Stimulated activated naive CD8-positive, alpha-beta T cell treated with anti-CD3 and anti-CD28 coated beads, Interleukin-15, Interleukin-2, amounts not matched to agents 100 ng/mL and 50 ng/mL, for 24 hours (primary cell): ENCODE data around the gene SNAI3.

Experiments
- H3K27ac Mint-ChIP-seq: one replicate; pipeline ENCODE4 v1.8.0; 2021; ENCODE audit warnings: mild to moderate bottlenecking, mixed read lengths
- H3K27me3 Mint-ChIP-seq: one replicate; pipeline ENCODE4 v1.8.0; 2021; ENCODE audit warnings: mixed read lengths
- H3K36me3 Mint-ChIP-seq: one replicate; pipeline ENCODE4 v1.8.0; 2021; ENCODE audit warnings: low read depth, mixed read lengths
- H3K4me1 Mint-ChIP-seq: one replicate; pipeline ENCODE4 v1.8.0; 2021; ENCODE audit warnings: low read depth, mixed read lengths
- H3K4me3 Mint-ChIP-seq: one replicate; pipeline ENCODE4 v1.8.0; 2021; ENCODE audit warnings: mild to moderate bottlenecking, mixed read lengths
- H3K9me3 Mint-ChIP-seq: one replicate; pipeline ENCODE4 v1.8.0; 2021; ENCODE audit warnings: mixed read lengths

Gene SNAI3

DNA sequence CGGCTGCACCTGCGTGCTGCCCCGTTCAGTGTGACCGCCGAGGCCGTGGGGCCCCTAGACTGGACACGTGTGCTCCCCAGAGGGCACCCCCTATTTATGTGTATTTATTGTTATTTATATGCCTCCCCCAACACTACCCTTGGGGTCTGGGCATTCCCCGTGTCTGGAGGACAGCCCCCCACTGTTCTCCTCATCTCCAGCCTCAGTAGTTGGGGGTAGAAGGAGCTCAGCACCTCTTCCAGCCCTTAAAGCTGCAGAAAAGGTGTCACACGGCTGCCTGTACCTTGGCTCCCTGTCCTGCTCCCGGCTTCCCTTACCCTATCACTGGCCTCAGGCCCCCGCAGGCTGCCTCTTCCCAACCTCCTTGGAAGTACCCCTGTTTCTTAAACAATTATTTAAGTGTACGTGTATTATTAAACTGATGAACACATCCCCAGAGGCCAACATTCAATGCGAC is 46.2 kb downstream of the SNAI3 start:
- Mint-ChIP-seq H3K4me3 (no peak overlapping the region), H3K27me3 (peaks cover 8% of the 10 kb centered on the region), H3K27ac (no peak overlapping the region), H3K4me1 (peaks cover 34% of the 10 kb centered on the region), H3K36me3 (peaks cover 11% of the 10 kb centered on the region), H3K9me3 (no peaks in the 10 kb centered on the region)

DNA sequence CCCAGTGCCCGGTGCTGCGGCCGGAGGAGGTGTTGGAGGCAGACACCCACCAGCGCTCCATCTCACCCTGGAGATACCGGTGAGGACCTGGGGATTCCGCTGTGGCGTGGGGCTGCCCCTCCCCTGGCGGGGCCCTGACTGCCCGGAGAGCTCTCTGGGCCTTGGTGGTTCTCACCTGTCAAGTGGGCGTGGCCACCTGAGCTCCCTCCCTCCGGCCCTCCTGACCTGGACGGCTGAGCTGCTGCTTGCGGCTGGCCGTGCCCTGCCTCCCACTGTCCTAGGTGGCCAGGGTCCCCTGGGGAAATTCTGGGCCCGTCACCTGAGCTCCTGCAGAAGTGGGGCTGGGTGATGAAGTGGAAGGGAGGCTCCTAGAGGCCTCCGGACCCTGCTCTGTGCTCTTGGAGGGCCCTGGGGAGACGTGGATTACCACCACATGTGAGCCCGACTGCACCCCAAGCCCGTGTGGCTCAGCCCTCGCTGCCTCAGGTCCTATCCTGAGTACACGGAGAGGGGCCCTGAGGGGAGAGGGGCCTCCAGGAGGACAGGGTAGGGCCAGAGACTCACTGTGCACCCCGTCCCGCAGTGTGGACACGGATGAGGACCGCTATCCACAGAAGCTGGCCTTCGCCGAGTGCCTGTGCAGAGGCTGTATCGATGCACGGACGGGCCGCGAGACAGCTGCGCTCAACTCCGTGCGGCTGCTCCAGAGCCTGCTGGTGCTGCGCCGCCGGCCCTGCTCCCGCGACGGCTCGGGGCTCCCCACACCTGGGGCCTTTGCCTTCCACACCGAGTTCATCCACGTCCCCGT is 46.9 kb downstream of the SNAI3 start:
- H3K9me3 Mint-ChIP-seq, result no peaks in the 10 kb centered on the region
- H3K4me3 Mint-ChIP-seq, result no peak overlapping the region
- H3K27ac Mint-ChIP-seq, result no peak overlapping the region
- H3K36me3 Mint-ChIP-seq, result peaks cover 9% of the 10 kb centered on the region
- H3K27me3 Mint-ChIP-seq, result peaks cover 8% of the 10 kb centered on the region
- H3K4me1 Mint-ChIP-seq, result peaks cover 40% of the 10 kb centered on the region

DNA sequence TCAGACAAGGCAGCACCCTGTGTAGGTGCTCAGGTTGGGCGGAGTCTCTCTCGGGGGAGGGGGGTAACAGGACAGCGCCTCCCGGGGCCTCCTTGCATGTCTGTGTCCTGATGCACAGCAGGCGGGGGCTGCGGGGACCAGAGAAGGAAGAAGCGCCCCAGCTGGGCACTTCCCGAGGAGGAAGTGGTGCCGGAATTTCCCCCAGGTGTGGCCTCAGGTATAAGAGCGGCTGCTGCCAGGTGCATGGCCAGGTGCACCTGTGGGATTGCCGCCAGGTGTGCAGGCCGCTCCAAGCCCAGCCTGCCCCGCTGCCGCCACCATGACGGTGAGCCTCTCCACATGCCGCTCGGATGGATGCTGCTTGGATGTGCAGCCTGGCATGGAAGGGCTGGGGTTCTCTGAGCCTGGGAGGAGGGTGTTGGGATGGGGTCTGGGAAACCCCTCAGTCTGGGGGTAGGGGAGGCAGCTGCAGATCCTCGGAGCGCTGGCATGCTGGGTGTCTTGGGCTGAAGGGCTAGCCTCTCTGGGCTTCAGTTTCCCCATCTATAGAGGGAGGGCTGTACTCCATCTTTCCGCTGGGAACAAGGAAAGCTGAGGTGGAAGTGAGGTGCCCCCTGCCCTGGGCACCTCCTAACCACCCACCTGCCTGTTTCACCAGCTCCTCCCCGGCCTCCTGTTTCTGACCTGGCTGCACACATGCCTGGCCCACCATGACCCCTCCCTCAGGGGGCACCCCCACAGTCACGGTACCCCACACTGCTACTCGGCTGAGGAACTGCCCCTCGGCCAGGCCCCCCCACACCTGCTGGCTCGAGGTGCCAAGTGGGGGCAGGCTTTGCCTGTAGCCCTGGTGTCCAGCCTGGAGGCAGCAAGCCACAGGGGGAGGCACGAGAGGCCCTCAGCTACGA is 47.7 kb downstream of the SNAI3 start, which contains the start of gene IL17C:
Gene IL17C, plus strand, starts transcription at position 250 of the 908 bp plus-strand sequence. Its CDS starts 70 bp downstream, at position 320.
- no peak within 1 kb of the TSS for H3K4me3 Mint-ChIP-seq
- peaks cover 48% of the 10 kb centered on the region for H3K4me1 Mint-ChIP-seq
- H3K27ac Mint-ChIP-seq, result peak within 1 kb of the TSS; percentile 38
- H3K9me3 Mint-ChIP-seq, result no peaks in the 10 kb centered on the region
- H3K27me3 Mint-ChIP-seq, result peaks cover 8% of the 10 kb centered on the region
- peaks cover 3% of the 10 kb centered on the region for H3K36me3 Mint-ChIP-seq

DNA sequence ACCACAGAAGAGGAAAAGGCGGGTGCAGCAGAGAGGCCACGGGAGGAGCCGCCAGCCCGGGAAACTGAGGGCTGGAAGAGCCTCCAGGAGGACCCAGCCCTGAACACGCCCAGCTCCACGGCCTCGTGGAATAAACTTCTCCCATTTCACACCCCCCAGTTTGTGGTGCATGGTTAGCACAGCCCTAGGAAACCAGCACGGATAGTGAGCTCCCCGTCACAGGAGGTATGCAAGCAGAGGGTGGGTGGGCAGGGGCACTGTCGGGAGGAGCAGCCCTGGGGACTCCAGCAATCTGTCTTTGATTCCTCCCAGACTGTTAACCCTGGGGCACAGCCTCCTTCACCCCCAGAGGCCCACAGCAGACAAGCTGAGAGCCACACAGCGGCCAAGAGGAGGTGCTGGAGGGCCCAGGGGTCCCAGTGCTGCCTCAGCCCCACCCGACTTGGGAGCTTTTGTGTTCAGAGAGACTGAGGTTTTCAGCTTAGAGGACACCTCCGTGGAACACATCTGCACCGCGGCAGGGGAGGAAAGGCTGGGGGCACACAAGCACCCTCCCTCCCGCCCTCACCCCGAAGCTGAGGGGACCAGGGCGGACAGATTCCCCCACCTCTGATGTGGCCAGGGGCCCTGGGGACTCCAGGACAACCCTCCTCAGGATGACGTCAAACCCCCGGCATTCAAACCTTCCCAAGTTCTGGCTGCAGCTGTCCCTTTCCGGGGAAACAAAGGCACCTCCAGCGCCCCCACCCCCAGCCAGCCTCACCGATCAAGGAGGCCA is 49.6 kb downstream of the SNAI3 start:
- peaks cover 55% of the 10 kb centered on the region for H3K4me1 Mint-ChIP-seq
- H3K4me3 Mint-ChIP-seq, result no peak overlapping the region
- H3K36me3 Mint-ChIP-seq, result peaks cover 6% of the 10 kb centered on the region
- no peak overlapping the region for H3K27ac Mint-ChIP-seq
- H3K9me3 Mint-ChIP-seq, result no peaks in the 10 kb centered on the region
- peaks cover 8% of the 10 kb centered on the region for H3K27me3 Mint-ChIP-seq

DNA sequence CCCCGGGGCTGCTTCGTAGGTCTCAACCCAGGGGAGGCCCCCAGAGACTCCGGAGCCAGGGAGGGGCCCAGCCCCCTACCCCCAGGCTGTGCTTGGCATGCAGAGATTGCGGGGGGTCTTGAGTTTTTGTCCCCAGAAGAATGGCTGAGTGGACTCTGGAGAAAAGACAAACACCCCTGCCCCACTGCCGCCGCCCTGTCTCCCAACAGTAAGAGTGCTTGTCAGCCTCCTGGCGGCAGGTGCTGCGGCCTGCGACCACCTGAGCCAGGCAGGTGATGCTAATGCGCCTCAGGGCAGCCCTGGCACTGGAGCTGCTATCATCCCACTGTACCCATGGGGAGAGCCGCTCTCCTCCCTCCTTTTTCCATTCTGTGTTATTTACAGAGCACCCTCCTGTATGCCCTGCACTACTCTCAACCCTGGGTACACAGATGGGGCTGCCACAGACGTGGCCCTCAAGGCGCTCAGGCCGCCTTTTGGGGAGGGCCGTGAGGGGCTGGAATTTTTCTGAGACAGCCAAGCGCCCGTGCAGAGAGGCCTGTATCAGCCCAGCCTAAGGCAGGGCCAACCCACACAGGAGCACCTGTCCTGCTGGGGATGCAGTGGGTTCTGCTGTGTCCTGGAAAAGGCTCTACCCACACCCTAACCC is 50.5 kb downstream of the SNAI3 start:
- Mint-ChIP-seq H3K27ac (no peak overlapping the region), H3K4me3 (no peak overlapping the region), H3K9me3 (no peaks in the 10 kb centered on the region), H3K36me3 (peaks cover 12% of the 10 kb centered on the region), H3K4me1 (peaks cover 55% of the 10 kb centered on the region), H3K27me3 (peaks cover 8% of the 10 kb centered on the region)

DNA sequence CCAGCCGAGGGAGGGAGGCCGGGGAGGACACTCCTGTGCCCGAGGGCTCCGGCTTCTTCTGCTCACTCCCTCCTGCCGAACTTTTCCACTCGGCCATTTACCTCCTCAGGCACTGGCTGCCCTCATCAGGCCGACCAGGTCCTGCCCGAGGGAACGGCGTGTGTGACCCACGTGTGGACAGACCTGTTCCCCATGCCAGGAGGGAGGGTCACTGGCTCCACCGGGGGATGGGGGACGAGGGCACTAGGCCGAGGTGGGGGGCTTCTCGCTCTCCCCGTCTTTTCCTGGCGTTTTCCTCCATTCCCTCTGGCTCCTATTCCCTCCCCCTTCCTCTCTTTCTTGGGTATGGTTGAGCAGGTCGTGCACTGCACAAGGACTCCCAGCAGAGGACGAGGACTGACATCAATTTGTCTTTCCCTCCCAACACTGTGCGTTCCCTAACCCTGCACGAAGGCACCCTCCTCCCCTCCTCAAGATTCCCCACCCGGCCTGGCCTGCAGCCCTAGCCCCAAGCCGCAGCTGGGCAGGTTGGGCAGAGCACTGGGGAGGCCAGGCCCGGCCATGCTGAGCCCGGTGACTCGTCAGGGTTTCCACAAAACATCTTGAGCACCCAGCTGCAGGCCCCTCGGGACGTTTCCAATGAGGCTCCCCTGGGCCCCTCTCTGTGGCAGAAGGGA is 51.2 kb downstream of the SNAI3 start:
- Mint-ChIP-seq H3K27ac (peak overlapping the region; percentile 40), H3K27me3 (peaks cover 3% of the 10 kb centered on the region), H3K36me3 (peaks cover 13% of the 10 kb centered on the region), H3K4me3 (peak overlapping the region; percentile 54), H3K4me1 (peaks cover 50% of the 10 kb centered on the region), H3K9me3 (no peaks in the 10 kb centered on the region)

DNA sequence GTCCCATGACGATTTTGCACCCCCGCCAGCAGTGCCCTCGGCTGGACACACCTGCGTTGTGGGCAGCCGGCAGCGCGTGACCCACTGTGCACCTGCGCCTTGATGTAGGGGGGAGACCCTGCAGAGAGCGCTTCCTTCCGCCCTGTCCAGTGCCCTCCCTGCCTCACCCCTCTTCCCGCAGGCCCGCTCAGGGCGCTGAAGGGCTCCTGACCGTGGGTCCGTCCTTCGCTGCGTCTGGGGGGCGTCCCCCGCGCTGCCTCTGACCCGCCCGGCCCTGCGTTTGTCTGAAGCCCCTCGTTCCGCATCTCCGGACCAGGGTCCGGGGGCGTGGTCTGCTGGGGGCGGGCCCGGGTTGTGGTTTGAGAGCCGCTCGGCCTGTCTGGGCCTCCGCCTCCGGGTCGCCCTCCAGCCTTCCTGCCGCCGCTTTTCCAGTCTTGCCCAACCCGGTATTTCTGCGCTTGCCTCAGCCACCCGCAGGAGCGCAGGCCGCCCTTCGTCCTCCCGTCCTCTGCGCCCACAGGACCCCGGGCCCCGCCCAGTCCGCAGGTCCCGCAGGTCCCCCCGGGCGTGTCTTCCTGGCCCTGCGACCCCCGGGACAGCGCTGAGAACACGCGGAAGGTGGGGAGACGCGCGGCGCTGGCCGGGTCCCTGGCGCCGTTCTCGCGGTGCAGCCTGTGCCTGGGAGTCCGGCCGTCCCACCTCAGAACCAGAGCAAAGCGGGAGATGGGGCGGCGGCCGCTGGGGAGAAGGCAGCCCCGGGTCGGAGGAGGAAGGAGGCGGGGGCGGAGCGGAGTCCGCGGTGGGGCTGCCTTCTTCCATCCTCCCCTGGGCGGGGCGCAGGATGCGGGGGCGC is 51.9 kb downstream of the SNAI3 start:
- Mint-ChIP-seq H3K27ac (no peak overlapping the region), H3K27me3 (no peaks in the 10 kb centered on the region), H3K4me1 (peaks cover 47% of the 10 kb centered on the region), H3K9me3 (no peaks in the 10 kb centered on the region), H3K4me3 (peak overlapping the region; percentile 72), H3K36me3 (peaks cover 16% of the 10 kb centered on the region)

DNA sequence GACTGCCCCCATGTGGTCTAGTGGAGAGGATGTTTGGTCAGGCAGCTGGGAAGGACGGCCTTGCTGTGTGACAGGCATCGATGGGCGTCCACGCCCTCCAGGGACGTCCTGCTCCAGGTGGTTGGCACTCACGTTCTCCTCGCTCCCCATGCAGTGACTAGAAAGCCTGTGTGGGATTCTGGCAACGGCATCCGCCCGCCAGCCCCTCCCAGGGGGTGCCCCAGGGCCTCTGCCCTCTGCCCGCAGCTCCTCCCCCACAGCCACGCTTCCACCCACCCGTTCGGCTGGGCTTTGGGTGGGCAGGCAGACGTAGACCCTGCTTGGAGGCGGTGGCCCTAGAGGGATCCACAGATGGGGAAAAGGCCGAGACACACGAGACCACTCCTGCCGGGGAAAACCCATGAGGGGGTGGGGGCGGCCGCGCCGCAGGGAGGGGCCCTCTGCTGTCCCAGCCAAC is 52.6 kb downstream of the SNAI3 start:
- peaks cover 16% of the 10 kb centered on the region for H3K36me3 Mint-ChIP-seq
- no peaks in the 10 kb centered on the region for H3K9me3 Mint-ChIP-seq
- no peak overlapping the region for H3K27ac Mint-ChIP-seq
- peak overlapping the region; percentile 72 for H3K4me3 Mint-ChIP-seq
- peaks cover 47% of the 10 kb centered on the region for H3K4me1 Mint-ChIP-seq
- no peaks in the 10 kb centered on the region for H3K27me3 Mint-ChIP-seq

DNA sequence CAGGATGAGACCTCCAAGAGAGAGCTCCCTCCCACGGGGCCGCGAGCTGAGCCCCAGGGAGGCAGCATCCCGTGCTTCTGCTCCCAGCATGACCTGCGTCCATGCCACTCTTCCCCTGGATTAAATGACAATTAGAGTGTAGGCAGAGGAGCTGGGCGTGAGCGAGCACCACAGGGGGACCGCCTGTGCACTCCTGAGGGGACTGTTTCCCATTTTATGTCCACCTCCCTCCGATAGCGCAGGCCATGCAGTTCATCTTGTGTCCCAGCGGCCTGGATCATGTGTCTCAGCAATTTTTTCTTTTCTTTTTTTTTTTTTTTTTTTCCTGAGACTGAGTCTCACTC is 53.7 kb downstream of the SNAI3 start:
- peaks cover 19% of the 10 kb centered on the region for H3K36me3 Mint-ChIP-seq
- no peak overlapping the region for H3K27ac Mint-ChIP-seq
- no peak overlapping the region for H3K4me3 Mint-ChIP-seq
- peaks cover 40% of the 10 kb centered on the region for H3K4me1 Mint-ChIP-seq
- no peaks in the 10 kb centered on the region for H3K27me3 Mint-ChIP-seq
- no peaks in the 10 kb centered on the region for H3K9me3 Mint-ChIP-seq

DNA sequence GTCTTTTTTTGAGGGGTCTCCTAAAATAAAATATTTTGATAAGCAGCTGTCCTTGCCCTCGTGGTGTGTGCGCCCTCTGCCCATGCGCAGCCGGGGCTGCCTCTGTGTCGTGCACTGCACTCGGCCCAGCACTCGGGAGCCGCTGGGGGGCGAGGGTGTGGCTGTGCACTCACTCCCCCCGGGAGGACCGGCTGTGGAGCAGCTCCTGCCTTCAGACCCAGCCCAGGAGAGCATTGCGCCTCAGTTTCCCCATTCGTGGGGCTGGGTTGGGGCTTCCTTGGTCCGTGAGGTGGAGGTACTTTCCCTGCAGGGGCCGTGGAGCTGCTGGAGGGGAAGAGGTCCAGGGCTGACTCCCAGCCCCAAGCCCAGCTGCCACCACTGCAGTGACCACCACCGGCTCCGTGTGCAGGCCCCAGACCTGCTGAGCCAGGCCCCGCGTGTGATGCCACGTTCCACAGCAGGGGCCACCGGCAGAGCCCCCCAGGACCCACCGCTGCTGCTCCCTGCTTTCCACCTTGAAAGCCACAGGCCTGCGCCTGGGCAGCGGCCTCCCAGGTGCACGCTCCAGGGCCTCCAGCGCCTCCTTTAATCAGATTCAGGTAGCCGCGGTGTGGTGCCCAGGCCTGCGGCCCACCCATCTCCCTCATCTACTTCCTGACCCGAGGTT is 54.3 kb downstream of the SNAI3 start:
- no peaks in the 10 kb centered on the region for H3K27me3 Mint-ChIP-seq
- no peak overlapping the region for H3K27ac Mint-ChIP-seq
- peaks cover 35% of the 10 kb centered on the region for H3K4me1 Mint-ChIP-seq
- peaks cover 21% of the 10 kb centered on the region for H3K36me3 Mint-ChIP-seq
- H3K4me3 Mint-ChIP-seq, result no peak overlapping the region
- H3K9me3 Mint-ChIP-seq, result no peaks in the 10 kb centered on the region

DNA sequence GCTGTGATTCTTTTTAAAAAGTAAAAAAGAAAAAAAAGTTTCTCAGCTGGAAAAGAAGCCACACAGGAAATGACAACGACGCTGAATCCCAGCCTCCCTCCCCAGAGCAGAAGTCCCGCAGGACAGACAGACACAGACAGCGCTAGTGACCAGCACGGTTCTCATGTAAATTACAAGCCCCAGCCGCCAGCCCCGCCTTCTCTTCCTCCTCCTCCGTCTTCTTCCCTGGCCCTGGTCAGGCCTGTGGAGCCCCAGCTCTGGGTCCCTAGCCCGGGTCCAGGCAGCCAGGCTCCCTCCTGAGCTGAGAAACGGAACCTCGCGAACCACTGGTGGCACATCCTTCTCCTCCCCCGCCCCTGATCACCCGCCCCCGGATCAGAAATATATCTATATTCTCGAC is 54.9 kb downstream of the SNAI3 start:
- no peaks in the 10 kb centered on the region for H3K27me3 Mint-ChIP-seq
- no peak overlapping the region for H3K27ac Mint-ChIP-seq
- H3K4me3 Mint-ChIP-seq, result no peak overlapping the region
- H3K36me3 Mint-ChIP-seq, result peaks cover 27% of the 10 kb centered on the region
- H3K4me1 Mint-ChIP-seq, result peaks cover 32% of the 10 kb centered on the region
- H3K9me3 Mint-ChIP-seq, result no peaks in the 10 kb centered on the region

DNA sequence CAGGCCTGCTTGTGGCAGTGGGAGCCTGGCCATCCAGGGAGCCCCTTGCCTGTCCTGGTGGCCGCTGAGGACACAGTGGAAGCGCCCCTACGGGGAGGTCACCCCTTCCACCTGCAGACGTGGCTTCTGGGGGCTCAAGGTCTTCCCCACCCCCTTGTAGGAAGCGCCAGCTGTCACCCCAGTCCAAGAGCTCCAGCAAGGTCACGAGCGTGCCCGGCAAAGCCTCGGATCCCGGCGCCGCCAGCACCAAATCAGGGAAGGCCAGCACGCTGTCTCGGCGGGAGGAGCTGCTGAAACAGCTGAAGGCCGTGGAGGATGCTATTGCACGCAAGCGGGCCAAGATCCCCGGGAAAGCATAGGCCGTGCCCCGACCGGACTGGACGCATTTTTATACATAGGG is 55.4 kb downstream of the SNAI3 start:
- Mint-ChIP-seq H3K4me1 (peaks cover 28% of the 10 kb centered on the region), H3K9me3 (no peaks in the 10 kb centered on the region), H3K36me3 (peaks cover 30% of the 10 kb centered on the region), H3K27me3 (no peaks in the 10 kb centered on the region), H3K27ac (no peak overlapping the region), H3K4me3 (no peak overlapping the region)

DNA sequence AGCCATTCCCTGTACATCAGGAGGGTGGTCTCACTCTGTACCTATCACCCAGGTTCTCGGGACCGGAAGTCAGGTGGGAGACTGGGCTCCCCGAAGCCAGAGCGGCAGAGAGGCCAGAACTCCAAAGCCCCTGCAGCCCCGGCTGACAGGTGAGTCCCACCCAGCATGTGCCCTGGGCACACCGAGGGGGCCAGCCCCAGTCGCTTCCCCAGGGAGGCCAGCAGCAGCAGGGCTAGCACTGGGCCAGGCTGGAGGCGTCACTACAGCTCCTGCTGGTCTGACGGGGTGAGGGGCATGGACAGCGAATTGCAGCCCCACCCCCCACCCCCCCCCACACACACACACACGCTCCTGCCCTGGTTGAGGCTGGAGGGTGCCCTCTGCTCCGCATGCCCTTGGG is 55.9 kb downstream of the SNAI3 start:
- H3K4me3 Mint-ChIP-seq, result no peak overlapping the region
- H3K4me1 Mint-ChIP-seq, result peaks cover 24% of the 10 kb centered on the region
- peaks cover 32% of the 10 kb centered on the region for H3K36me3 Mint-ChIP-seq
- H3K27ac Mint-ChIP-seq, result no peak overlapping the region
- no peaks in the 10 kb centered on the region for H3K9me3 Mint-ChIP-seq
- H3K27me3 Mint-ChIP-seq, result no peaks in the 10 kb centered on the region
